Neuron (in vitro differentiated cells): Measurements from ENCODE around the gene TBC1D5.

Experiments used
- H2AFZ ChIP-seq: one replicate; pipeline ENCODE4 v1.6.1; 2013; ENCODE audit warnings: low read depth, mild to moderate bottlenecking, inconsistent platforms, low read length, moderate library complexity
- H3K27me3 ChIP-seq: one replicate; pipeline ENCODE4 v1.6.1; 2013; ENCODE audit warnings: low read length; ENCODE audit not compliant: insufficient read depth
- H3K36me3 ChIP-seq: one replicate; pipeline ENCODE4 v1.6.1; 2013; ENCODE audit warnings: low read length; ENCODE audit not compliant: insufficient read depth
- H3K4me1 ChIP-seq: one replicate; pipeline ENCODE4 v1.6.1; 2013; ENCODE audit warnings: low read length; ENCODE audit not compliant: insufficient read depth
- H3K4me3 ChIP-seq: 2 replicates; pipeline ENCODE4 v1.5.1; 2013; ENCODE audit warnings: mild to moderate bottlenecking, low read length, moderate library complexity
- H3K9me3 ChIP-seq: one replicate; pipeline ENCODE4 v1.6.1; 2013; ENCODE audit warnings: low read length

The TBC1D5 gene

DNA sequence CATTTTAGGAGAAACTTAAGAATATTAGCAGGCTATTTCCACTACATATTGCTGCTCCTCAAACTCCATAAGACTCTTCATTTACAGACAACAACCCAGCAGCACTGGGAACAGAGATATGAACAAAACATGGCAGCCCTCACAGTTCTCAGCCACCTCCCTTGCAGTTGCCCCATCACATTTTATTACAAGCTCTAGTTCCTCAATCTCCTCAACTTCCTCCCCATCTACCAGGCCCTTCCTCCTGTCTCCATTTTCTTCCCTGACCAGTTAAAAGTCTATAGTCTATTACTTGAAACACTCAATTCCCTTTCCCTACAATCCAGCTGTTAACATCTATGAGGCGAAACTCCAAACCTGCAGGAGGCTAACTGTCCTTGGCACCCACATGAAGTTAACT is 412.5 kb downstream of the TBC1D5 start:
- no peaks in the 10 kb centered on the region for H3K9me3 ChIP-seq
- no peak overlapping the region for H2AFZ ChIP-seq
- no peaks in the 10 kb centered on the region for H3K36me3 ChIP-seq
- H3K4me1 ChIP-seq, result no peaks in the 10 kb centered on the region
- no peak overlapping the region for H3K4me3 ChIP-seq
- no peaks in the 10 kb centered on the region for H3K27me3 ChIP-seq

DNA sequence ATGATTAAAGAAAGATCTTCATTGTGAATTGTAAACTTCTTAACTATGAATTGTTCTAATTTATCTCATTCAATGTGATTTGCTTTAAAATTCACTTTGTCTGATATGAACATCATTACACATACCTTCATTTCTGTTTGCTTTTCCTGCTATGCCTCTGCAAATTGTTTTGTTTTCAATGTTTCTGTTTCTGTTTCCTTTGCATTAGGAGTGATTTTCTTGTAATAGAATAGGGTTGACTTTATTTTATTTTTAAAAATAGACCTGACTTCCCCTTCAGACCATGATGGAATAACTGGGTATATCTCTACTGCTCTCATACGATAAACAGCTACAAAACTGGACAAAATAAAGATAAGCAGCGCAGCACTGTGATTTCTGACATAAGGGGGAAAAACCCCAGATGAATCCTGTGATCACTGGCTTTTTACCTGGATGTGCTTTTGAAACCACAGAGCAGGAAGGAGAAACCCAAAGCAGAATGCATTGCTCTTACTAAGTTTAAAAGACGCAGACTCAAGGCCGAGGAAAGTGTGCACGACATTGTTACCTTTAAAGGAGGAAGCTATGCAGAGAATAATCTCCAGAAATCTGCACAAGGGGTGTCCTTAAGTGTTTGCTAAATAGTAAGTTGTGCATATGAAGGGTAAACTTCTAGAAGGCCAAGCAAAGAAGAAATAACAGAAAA is 420.2 kb downstream of the TBC1D5 start:
- no peaks in the 10 kb centered on the region for H3K4me1 ChIP-seq
- no peak overlapping the region for H3K4me3 ChIP-seq
- H3K27me3 ChIP-seq, result no peaks in the 10 kb centered on the region
- H2AFZ ChIP-seq, result no peak overlapping the region
- H3K36me3 ChIP-seq, result no peaks in the 10 kb centered on the region
- no peaks in the 10 kb centered on the region for H3K9me3 ChIP-seq

DNA sequence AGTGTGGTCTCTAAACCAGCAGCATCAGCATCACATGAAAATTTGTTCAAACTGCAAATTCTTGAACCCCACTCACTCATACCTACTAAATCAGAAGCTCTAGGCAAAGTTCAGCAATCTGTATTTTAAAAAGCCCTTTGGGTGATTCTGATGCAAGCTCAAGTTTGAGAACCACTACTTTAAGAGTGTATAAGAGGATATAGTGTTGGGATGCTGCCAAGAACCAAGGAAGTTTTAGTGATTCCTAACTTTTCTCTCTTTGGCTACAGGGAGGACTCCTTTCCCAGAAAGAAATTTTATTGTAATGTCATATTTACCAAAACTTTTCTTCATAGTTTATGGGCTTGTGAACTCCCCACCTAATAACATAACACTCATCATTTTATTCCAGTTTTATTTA is 422.2 kb downstream of the TBC1D5 start:
- Histone ChIP-seq H3K9me3 (no peaks in the 10 kb centered on the region), H3K4me1 (no peaks in the 10 kb centered on the region), H3K36me3 (no peaks in the 10 kb centered on the region), H3K27me3 (no peaks in the 10 kb centered on the region), H3K4me3 (no peak overlapping the region), H2AFZ (no peak overlapping the region)

DNA sequence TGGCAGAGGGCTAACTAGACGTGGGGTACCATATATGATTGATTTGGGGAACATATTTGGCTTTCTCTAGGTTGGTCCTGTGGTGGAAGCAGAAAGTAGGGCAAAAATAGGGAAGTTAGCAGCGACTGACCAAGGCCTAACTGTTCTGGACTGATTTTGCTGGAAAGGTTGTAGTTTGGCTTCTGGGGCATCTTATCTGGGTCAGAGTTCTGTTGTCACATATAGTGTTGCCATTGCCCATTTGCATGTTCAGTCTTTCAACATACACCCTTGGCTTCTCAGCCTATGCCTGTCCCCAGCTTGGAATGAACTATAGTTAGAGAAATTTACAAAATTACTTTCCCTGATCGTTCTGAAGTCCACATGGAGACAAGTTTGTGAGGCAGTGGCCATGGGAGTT is 426.5 kb downstream of the TBC1D5 start:
- H3K4me3 ChIP-seq, result no peak overlapping the region
- H2AFZ ChIP-seq, result no peak overlapping the region
- H3K27me3 ChIP-seq, result no peaks in the 10 kb centered on the region
- no peaks in the 10 kb centered on the region for H3K36me3 ChIP-seq
- H3K9me3 ChIP-seq, result no peaks in the 10 kb centered on the region
- H3K4me1 ChIP-seq, result no peaks in the 10 kb centered on the region

DNA sequence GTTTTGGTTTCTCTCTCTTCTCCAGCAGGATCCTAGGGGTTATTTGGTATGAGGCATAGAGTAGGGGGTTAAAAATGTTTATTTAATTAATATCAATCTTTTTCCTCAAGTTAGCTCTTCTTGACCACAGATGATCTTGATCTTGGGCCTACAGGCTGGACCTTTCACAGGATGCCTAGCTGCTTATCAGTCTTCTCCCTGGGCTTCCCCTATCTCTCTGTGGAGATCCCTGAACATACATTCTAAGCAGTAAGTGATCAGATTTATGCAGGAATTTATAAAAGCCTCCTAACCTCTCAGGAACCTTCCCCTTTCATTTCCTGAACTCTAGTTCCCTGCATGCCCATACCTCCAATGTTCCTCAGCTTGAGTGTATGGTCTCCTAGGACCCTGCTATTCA is 428.3 kb downstream of the TBC1D5 start:
- no peak overlapping the region for H2AFZ ChIP-seq
- no peaks in the 10 kb centered on the region for H3K36me3 ChIP-seq
- no peak overlapping the region for H3K4me3 ChIP-seq
- H3K27me3 ChIP-seq, result no peaks in the 10 kb centered on the region
- no peaks in the 10 kb centered on the region for H3K9me3 ChIP-seq
- no peaks in the 10 kb centered on the region for H3K4me1 ChIP-seq

DNA sequence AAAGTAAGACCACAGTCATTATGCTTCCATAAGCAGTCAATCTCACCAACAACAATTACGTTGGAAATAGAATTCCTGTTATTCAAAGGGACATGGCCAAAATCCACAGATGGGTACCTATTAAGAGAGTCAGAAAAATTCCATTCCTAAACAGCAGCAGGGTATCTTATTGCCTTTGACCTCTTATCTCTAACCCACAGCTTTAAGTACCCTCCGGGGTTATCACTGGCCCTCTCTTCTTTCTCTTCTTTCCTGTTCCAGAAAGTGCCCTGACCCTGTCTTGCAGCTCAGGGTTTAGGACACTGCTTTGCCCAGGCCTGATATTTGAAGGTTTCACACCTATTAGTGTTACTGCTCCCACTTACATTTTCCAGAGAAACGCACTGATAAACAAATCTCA is 428.7 kb downstream of the TBC1D5 start:
- Histone ChIP-seq H3K4me1 (no peaks in the 10 kb centered on the region), H3K9me3 (no peaks in the 10 kb centered on the region), H2AFZ (no peak overlapping the region), H3K27me3 (no peaks in the 10 kb centered on the region), H3K4me3 (no peak overlapping the region), H3K36me3 (no peaks in the 10 kb centered on the region)

DNA sequence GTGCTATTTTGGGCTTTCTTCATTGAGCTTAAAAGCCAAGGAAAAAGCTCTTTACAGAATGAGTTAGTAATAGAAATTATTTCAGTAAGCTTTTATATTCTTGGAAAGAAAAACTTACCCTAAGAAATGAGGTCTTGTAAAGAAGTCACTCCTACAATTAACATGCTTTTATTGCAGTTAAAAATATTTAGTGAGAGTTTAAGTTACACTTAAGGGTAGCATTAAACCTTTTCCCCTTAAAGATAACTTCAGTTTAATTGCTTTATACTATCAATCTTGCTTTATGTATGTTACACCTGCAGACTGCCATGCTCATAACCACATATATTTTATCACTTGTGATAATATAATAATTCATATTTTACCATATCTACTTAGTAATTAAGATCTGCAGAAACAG is 431.4 kb downstream of the TBC1D5 start:
- Histone ChIP-seq H3K36me3 (no peaks in the 10 kb centered on the region), H3K27me3 (no peaks in the 10 kb centered on the region), H2AFZ (no peak overlapping the region), H3K9me3 (no peaks in the 10 kb centered on the region), H3K4me1 (no peaks in the 10 kb centered on the region), H3K4me3 (no peak overlapping the region)

DNA sequence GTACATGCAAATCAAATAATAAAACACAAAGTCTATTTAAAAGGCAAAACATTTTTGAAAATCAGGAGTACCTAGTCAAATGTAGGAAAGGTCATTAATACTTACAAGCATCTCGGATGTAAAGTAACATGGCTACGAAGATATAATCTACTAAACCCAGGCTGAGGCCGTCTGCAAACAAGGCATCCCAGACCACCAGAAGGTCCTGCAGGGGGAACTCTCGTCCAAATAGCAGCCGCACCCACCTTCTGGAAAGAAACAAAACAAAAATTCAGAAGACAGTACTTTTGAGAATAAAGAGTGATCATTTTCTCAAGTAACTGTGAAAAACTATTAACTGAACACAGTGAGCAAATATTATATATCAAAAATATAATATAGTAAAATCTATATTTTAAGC is 434.5 kb downstream of the TBC1D5 start:
- H2AFZ ChIP-seq, result no peak overlapping the region
- no peaks in the 10 kb centered on the region for H3K36me3 ChIP-seq
- no peaks in the 10 kb centered on the region for H3K4me1 ChIP-seq
- no peaks in the 10 kb centered on the region for H3K9me3 ChIP-seq
- no peak overlapping the region for H3K4me3 ChIP-seq
- H3K27me3 ChIP-seq, result no peaks in the 10 kb centered on the region

DNA sequence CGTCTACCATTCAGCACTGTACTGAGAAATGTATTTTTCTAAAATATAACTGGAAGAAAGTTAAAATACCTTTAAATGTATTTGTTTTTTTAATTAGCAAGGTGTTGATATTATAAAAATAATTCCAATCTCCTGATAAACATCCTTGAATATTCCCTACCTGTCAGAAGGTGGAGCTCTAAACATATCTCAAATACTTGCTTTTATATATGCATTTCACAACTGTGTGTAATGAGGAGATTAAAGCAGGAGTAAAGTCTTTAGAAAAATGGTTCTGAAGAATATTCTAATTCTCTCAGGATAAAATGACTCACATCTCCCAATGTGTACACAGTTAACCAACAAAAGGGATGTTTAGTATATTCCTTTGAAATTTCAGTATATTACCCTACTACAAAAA is 434.9 kb downstream of the TBC1D5 start:
- H3K4me1 ChIP-seq, result no peaks in the 10 kb centered on the region
- no peaks in the 10 kb centered on the region for H3K27me3 ChIP-seq
- H3K4me3 ChIP-seq, result no peak overlapping the region
- H3K36me3 ChIP-seq, result no peaks in the 10 kb centered on the region
- no peak overlapping the region for H2AFZ ChIP-seq
- H3K9me3 ChIP-seq, result no peaks in the 10 kb centered on the region

DNA sequence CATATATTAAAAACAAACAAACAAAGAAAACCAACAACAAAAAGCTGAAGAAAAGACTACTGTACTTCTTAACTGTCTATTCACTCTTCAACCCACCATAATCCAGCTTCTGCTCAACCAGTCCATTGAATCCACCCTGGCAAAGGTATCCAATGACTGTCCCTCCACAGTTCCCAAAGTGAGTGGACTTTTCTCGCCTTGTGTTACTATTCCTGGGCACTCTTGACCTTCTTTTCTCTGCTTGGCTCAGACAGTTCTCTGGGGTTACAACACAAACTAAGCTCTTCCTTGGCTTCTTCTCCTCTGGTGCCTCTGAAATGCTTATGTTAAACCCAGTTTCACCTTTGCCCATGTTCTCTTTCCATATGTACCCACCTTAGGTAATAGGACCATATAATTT is 437.5 kb downstream of the TBC1D5 start:
- no peaks in the 10 kb centered on the region for H3K4me1 ChIP-seq
- H3K36me3 ChIP-seq, result no peaks in the 10 kb centered on the region
- H2AFZ ChIP-seq, result no peak overlapping the region
- H3K4me3 ChIP-seq, result no peak overlapping the region
- H3K27me3 ChIP-seq, result no peaks in the 10 kb centered on the region
- H3K9me3 ChIP-seq, result no peaks in the 10 kb centered on the region

DNA sequence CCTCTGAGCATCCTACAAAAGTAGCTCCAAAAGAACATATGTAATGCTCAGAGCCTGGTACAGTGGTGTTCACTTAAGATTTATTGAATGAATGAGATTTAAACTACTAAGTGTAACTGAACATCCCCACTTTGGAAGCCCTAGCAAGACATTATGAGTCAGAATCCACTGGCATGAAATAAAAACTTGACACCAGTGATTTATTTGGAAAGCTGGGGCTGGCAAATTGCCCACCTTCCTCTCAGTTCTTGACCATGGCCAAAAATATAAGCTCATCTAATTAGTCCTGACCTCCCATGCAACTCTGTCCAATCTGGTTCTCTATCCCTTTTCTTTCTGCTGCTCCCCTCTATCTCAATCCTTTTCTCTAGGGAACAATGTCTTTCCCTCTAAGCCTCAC is 439.7 kb downstream of the TBC1D5 start:
- no peaks in the 10 kb centered on the region for H3K36me3 ChIP-seq
- no peaks in the 10 kb centered on the region for H3K9me3 ChIP-seq
- H3K4me1 ChIP-seq, result no peaks in the 10 kb centered on the region
- H3K27me3 ChIP-seq, result no peaks in the 10 kb centered on the region
- H3K4me3 ChIP-seq, result no peak overlapping the region
- H2AFZ ChIP-seq, result no peak overlapping the region

DNA sequence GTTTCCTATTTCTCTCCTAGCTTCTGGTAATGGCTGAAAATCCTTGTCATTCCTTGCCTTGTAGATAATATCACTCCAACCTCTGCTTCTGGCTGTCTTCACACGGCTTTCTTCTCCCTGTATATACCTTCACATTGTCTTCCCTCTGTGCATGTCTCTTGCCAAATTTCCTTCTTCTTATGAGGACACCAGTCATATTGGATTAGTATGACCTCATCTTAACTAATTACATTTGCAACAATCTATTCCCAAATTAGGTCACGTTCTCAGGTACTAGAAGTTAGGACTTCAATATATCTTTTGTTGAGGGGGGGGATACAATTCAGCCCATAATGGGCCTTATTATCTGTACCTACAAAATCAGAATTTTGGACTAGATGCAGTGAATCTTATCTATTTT is 440.3 kb downstream of the TBC1D5 start:
- no peak overlapping the region for H2AFZ ChIP-seq
- H3K9me3 ChIP-seq, result no peaks in the 10 kb centered on the region
- no peaks in the 10 kb centered on the region for H3K27me3 ChIP-seq
- H3K36me3 ChIP-seq, result no peaks in the 10 kb centered on the region
- no peak overlapping the region for H3K4me3 ChIP-seq
- H3K4me1 ChIP-seq, result no peaks in the 10 kb centered on the region

DNA sequence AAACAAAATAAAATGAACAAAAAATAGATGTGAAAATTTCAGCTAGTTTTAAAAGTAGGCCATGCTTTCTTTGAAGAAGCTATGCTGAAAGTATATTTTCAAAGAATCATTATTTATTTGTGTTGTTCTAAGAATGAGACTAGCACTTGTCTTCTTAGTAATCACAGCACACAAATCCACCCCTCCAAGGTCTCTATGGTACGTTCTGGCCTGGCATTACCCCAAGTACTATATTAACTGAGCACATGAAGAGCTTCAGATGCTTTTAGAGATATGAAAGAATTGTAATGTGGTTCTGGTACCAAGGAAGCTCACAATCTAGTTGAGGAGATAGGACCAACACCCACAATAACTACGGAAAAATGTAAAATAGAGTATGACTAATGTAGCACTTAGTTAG is 441.2 kb downstream of the TBC1D5 start:
- Histone ChIP-seq H3K4me3 (no peak overlapping the region), H2AFZ (no peak overlapping the region), H3K9me3 (no peaks in the 10 kb centered on the region), H3K36me3 (no peaks in the 10 kb centered on the region), H3K4me1 (no peaks in the 10 kb centered on the region), H3K27me3 (no peaks in the 10 kb centered on the region)

DNA sequence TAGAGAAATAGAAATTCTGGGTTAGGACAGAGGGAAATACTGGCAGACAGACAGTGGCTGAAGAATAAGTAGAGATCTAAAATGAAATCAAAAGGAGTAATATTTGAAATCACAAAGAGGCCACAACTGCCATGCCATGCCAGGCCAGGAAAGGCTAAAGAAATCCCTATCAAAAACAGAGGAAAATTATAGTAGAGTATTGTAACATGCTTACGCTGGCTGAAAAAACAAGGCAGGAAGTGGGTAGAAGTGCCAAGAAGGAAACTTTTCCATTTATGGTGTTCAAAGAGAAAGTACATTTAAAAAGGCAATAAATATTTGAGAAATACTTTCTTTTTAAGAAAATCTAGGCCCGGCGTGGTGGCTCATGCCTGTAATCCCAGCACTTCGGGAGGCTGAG is 442.0 kb downstream of the TBC1D5 start:
- no peaks in the 10 kb centered on the region for H3K27me3 ChIP-seq
- H3K9me3 ChIP-seq, result no peaks in the 10 kb centered on the region
- no peaks in the 10 kb centered on the region for H3K36me3 ChIP-seq
- no peak overlapping the region for H3K4me3 ChIP-seq
- H2AFZ ChIP-seq, result no peak overlapping the region
- no peaks in the 10 kb centered on the region for H3K4me1 ChIP-seq
